Measurements from ENCODE around the gene EEF1AKMT3. TPM values are rescaled to one million over a fixed set of nuclear protein-coding genes. Genes with fewer than 3 reads are reported as not detected.

The EEF1AKMT3 gene
- total RNA-seq, 3 donors from 2014 or later (not counting 1 experiment from before 2014, with no cell fraction given) = 1.3 to 2.6 (median 2.2) TPM

DNA sequence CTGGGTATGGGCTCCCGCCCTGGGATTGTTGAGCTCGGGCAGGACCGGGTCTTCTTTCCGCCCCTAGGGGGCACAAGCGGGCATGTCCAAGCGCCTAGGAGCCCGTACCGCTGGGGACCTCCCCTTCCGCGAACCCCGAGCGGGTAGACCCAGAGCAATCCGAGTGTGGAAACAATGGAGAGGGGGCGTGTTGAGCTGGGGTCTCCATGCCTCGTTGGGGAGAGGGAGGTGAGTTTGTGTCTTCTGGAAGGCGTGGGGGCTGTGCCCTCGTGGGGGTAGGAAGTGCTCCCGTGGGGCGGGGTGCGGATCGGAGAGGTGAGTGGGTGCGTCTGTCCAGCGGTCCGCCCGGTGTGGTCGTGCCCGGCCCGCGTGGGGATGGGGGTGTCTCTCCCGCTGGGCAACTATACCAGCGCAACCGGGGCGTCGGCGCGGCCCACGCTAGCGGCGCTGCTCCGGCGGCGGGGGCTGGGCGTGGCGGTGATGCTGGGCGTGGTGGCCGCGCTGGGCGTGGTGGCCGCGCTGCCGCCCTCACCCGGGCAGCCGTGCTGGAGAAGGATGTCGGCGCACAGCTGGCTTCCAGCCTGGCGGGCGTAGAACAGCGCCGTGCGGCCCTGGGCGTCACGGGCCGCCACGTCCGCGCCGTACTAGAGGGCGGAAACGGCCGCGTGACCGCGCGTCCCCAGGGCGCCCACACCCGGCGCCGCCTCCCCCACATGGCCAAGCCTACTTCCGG, 46.1 kb upstream of the EEF1AKMT3 start:
- TF ChIP-seq, protein P1, sequence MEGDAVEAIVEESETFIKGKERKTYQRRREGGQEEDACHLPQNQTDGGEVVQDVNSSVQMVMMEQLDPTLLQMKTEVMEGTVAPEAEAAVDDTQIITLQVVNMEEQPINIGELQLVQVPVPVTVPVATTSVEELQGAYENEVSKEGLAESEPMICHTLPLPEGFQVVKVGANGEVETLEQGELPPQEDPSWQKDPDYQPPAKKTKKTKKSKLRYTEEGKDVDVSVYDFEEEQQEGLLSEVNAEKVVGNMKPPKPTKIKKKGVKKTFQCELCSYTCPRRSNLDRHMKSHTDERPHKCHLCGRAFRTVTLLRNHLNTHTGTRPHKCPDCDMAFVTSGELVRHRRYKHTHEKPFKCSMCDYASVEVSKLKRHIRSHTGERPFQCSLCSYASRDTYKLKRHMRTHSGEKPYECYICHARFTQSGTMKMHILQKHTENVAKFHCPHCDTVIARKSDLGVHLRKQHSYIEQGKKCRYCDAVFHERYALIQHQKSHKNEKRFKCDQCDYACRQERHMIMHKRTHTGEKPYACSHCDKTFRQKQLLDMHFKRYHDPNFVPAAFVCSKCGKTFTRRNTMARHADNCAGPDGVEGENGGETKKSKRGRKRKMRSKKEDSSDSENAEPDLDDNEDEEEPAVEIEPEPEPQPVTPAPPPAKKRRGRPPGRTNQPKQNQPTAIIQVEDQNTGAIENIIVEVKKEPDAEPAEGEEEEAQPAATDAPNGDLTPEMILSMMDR (IDR thresholded peaks at IDR 0.05) = no peak
- no peaks in the 10 kb centered on the region for H3K9me3 Mint-ChIP-seq
- peak; percentile 45 to 53 (median 52) for ATAC-seq
- H3K4me1 Mint-ChIP-seq = peaks cover 17 to 20% of the 10 kb centered on the region in 2 donors
- DNase-seq = peak; percentile 16 to 49
- Histone ChIP-seq H3K36me3 (ENCODE audit: control insufficient read depth, insufficient read depth, low read length) (peaks cover 53% of the 10 kb centered on the region), H3K27me3 (ENCODE audit: control insufficient read depth, insufficient read depth, low read length) (no peaks in the 10 kb centered on the region), H3K4me3 (ENCODE audit: low read length) (no peak overlapping the region), H3K27ac (ENCODE audit: low read length) (no peak overlapping the region), H3K9me3 (ENCODE audit: control insufficient read depth, insufficient read depth, low read length) (no peaks in the 10 kb centered on the region), H3K4me1 (ENCODE audit: control insufficient read depth, insufficient read depth, low read length) (peaks cover 6% of the 10 kb centered on the region)
- peak overlapping the region; percentile 36 to 68 for H3K27ac Mint-ChIP-seq
- intact Hi-C loops (cut with micrococcal nuclease) = no loop called here
- H3K27me3 Mint-ChIP-seq (ENCODE audit: low read depth in 2 of 2) = no peaks in the 10 kb centered on the region
- H3K36me3 Mint-ChIP-seq = no peaks in the 10 kb centered on the region
- H3K4me3 Mint-ChIP-seq = peak overlapping the region; percentile 81
- WGBS (ENCODE audit: insufficient coverage) = 97% methylated on average over 79 of the region's 79 CpGs

DNA sequence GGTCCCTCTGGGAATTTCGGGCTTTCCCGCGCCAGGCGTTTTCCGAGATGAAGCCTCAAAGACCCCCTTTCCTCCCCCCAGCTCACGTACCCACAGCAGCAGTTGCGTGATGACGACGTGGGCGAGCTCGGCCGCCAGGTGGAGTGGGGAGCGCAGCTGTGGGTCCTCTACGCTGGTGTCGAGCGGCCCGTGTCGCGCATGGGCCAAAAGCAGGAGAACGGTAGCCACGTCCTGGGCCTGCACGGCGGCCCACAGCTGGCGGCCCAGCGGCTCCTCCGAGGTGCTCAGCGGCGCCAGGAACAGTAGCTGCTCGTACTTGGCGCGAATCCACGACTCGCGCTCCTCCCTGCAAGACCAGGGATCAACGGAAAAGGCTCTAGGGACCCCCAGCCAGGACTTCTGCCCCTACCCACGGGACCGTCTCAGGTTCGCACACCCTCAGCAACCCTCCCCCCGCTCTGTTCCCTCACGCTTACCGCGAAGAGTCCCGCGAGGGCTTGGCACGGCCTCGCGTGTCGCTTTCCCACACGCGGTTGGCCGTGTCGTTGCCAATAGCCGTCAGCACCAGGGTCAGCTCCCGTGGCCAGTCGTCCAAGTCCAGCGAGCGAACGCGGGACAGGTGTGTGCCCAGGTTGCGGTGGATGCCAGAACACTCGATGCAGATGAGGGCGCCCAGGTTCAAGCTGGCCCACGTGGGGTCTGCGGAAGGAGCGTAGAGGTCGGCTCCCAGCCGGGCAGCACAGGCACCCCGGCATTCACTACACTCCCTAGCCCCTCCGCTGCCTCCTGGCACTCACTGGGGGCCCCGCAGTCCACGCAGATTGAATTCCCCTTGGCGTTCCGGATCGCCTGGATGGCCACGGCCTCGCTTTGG, 45.3 kb upstream of the EEF1AKMT3 start:
- ATAC-seq = no peak
- DNase-seq = peak in 1 of 2 donors; percentile 15
- TF ChIP-seq, protein P1 (IDR thresholded peaks at IDR 0.05) = no peak
- Histone ChIP-seq H3K27ac (ENCODE audit: low read length) (no peak overlapping the region), H3K4me3 (ENCODE audit: low read length) (no peak overlapping the region), H3K9me3 (ENCODE audit: control insufficient read depth, insufficient read depth, low read length) (no peaks in the 10 kb centered on the region), H3K36me3 (ENCODE audit: control insufficient read depth, insufficient read depth, low read length) (peaks cover 54% of the 10 kb centered on the region), H3K27me3 (ENCODE audit: control insufficient read depth, insufficient read depth, low read length) (no peaks in the 10 kb centered on the region), H3K4me1 (ENCODE audit: control insufficient read depth, insufficient read depth, low read length) (peaks cover 6% of the 10 kb centered on the region)
- Mint-ChIP-seq H3K36me3 (no peaks in the 10 kb centered on the region), H3K4me1 (peaks cover 11 to 18% of the 10 kb centered on the region in 2 donors), H3K9me3 (no peaks in the 10 kb centered on the region), H3K4me3 (no peak overlapping the region), H3K27me3 (ENCODE audit: low read depth in 2 of 2) (no peaks in the 10 kb centered on the region), H3K27ac (no peak overlapping the region)
- intact Hi-C loops (cut with micrococcal nuclease) = no loop called here
- 98% methylated on average over 76 of the region's 76 CpGs for WGBS (ENCODE audit: insufficient coverage)

DNA sequence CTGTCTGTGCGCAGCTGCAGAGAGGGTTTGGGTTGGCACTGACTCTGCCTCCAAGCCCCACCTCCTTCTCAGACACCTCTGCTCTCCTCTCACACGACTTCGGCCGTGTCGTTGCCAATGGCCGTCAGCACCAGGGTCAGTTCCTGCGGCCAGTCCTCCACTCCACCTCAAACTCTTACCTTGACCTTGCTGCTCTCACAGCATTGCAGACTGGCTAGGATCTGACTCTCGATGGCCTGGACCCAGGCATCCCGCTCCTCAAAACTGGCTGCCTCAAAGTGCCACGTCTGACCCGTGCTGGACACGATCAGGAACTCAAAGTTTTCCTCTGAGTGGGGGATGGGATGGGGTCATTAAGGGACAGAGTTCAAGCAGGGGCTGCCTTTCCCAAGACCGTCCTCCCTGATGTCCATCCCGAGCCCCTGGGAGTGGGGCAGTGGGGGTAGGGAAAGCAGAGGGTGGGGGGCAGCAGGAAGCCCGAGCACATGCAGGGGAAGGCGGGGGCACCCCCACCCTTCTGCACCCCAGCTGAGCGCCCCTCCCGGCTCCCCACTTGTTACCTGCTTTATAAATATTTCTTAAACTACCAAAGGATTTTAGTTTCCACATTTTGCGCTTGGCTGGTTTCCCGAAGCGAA, 44.5 kb upstream of the EEF1AKMT3 start:
- Histone ChIP-seq H3K27me3 (ENCODE audit: control insufficient read depth, insufficient read depth, low read length) (no peaks in the 10 kb centered on the region), H3K27ac (ENCODE audit: low read length) (no peak overlapping the region), H3K9me3 (ENCODE audit: control insufficient read depth, insufficient read depth, low read length) (no peaks in the 10 kb centered on the region), H3K36me3 (ENCODE audit: control insufficient read depth, insufficient read depth, low read length) (peaks cover 62% of the 10 kb centered on the region), H3K4me3 (ENCODE audit: low read length) (no peak overlapping the region), H3K4me1 (ENCODE audit: control insufficient read depth, insufficient read depth, low read length) (peaks cover 6% of the 10 kb centered on the region)
- no peaks in the 10 kb centered on the region for H3K9me3 Mint-ChIP-seq
- intact Hi-C loops (cut with micrococcal nuclease) = no loop called here
- peaks cover 11 to 17% of the 10 kb centered on the region in 2 donors for H3K4me1 Mint-ChIP-seq
- DNase-seq (no peak), ATAC-seq (no peak)
- H3K27me3 Mint-ChIP-seq (ENCODE audit: low read depth in 2 of 2) = no peaks in the 10 kb centered on the region
- H3K36me3 Mint-ChIP-seq = no peaks in the 10 kb centered on the region
- TF ChIP-seq, protein P1 (IDR thresholded peaks at IDR 0.05) = no peak
- no peak overlapping the region for H3K27ac Mint-ChIP-seq
- H3K4me3 Mint-ChIP-seq = no peak overlapping the region
- 95% methylated on average over 17 of the region's 21 CpGs for WGBS (ENCODE audit: insufficient coverage)

All from natural killer cell (primary cell).